OCI-LY7 (cell line): ENCODE results near the gene LPP. TPM values are rescaled to one million over a fixed set of nuclear protein-coding genes. Genes with fewer than 3 reads are reported as not detected.
"Not testable (repeated sequence)": the region's sequence is repeated elsewhere in the genome, so short reads cannot be mapped to it uniquely, and the experiment has no call there.

Experiments
- BruUV-seq: library from RNA; stranded (reverse); fragments of 400-500 nt; replicated peaks from 2 replicates; lab custom pipeline; 2021; lab: Mats Ljungman, UMichigan
- CTCF ChIA-PET: fragments of 300-600 bp; sonication (Branson Sonifier 250); formaldehyde crosslinking; loops from one replicate; lab custom pipeline; 2022; ENCODE audit warnings: antibody characterized with exemption; ENCODE audit not compliant: unreplicated experiment; lab: Charles Lee
- POLR2A ChIA-PET: fragments of 300-600 bp; sonication (Branson Sonifier 250); formaldehyde crosslinking; loops from one replicate; lab custom pipeline; 2022; ENCODE audit warnings: antibody characterized with exemption; lab: Charles Lee
- DNase-seq: peaks from one replicate; pipeline ENCODE4 v3.0.0-alpha.2; 2015; ENCODE audit warnings: low spot score
- H2AFZ ChIP-seq: fragments of 200-600 bp; sonication (generic), shearing (Covaris generic); 2 replicates; pipeline ENCODE4 v1.6.1; 2014; ENCODE audit warnings: mild to moderate bottlenecking, antibody characterized with exemption, low read length, moderate library complexity
- H3K27ac ChIP-seq: fragments of 200-600 bp; sonication (generic); 2 replicates; pipeline ENCODE4 v1.5.1; 2014; ENCODE audit warnings: mixed run types, low read depth, mild to moderate bottlenecking, moderate library complexity, low read length, inconsistent platforms; ENCODE audit not compliant: poor library complexity, severe bottlenecking
- H3K36me3 ChIP-seq: fragments of 200-600 bp; sonication (generic); 2 replicates; pipeline ENCODE4 v1.6.1; 2014; ENCODE audit warnings: mild to moderate bottlenecking, antibody characterized with exemption, low read length, moderate library complexity, mixed read lengths; ENCODE audit not compliant: insufficient read depth
- H3K4me1 ChIP-seq: fragments of 200-600 bp; sonication (generic); 2 replicates; pipeline ENCODE4 v1.5.1; 2014; ENCODE audit warnings: mild to moderate bottlenecking, low read length; ENCODE audit not compliant: insufficient read depth, poor library complexity, severe bottlenecking
- H3K4me2 ChIP-seq: fragments of 200-600 bp; sonication (generic); 2 replicates; pipeline ENCODE4 v1.6.1; 2014; ENCODE audit warnings: mild to moderate bottlenecking, low read length
- H3K4me3 ChIP-seq: fragments of 200-600 bp; sonication (generic); 2 replicates; pipeline ENCODE4 v1.5.1; 2014; ENCODE audit warnings: mild to moderate bottlenecking, low read depth, low read length; ENCODE audit not compliant: poor library complexity, severe bottlenecking
- H3K79me2 ChIP-seq: fragments of 200-600 bp; sonication (generic); 2 replicates; pipeline ENCODE4 v1.6.1; 2016; ENCODE audit warnings: low read depth, mild to moderate bottlenecking, low read length, moderate library complexity, mixed read lengths; ENCODE audit not compliant: insufficient read depth
- H3K9me2 ChIP-seq: fragments of 200-600 bp; sonication (generic); 2 replicates; pipeline ENCODE4 v1.6.1; 2016; ENCODE audit warnings: mild to moderate bottlenecking, low read length, mixed read lengths; ENCODE audit not compliant: insufficient read depth
- H3K9me3 ChIP-seq: fragments of 200-600 bp; sonication (generic); 2 replicates; pipeline ENCODE4 v1.6.1; 2014; ENCODE audit warnings: mild to moderate bottlenecking, mixed run types, low read length, mixed read lengths
- H4K20me1 ChIP-seq: fragments of 200-600 bp; sonication (generic); 2 replicates; pipeline ENCODE4 v1.6.1; 2014; ENCODE audit warnings: mild to moderate bottlenecking, antibody characterized with exemption, low read length, moderate library complexity, mixed read lengths; ENCODE audit not compliant: insufficient read depth
- EZH2phosphoT487 ChIP-seq: fragments of 200-600 bp; sonication (generic); IDR thresholded peaks from 2 replicates; pipeline ENCODE4 v1.6.1; 2018; ENCODE audit warnings: low read depth, borderline replicate concordance, mild to moderate bottlenecking, mixed run types, antibody characterized with exemption, low read length, moderate library complexity, mixed read lengths
- intact Hi-C: fragments of 100-400 bp; cut with micrococcal nuclease; formaldehyde crosslinking; loops from one replicate; pipeline ENCODE4 v1.10.0; 2022; ENCODE audit not compliant: unreplicated experiment
- total RNA-seq, 2 experiments: library from RNA; depleted of rRNA in 1 of 2; stranded (reverse); fragments of >200 nt in 1 of 2; shearing (Covaris generic) in 1 of 2; gene quantifications; 2 replicates each; pipeline ENCODE4 v1.2.3, GENCODE V29; 2014 to 2022
- TF ChIP-seq, protein P1 (sequence below): fragments of 200-600 bp; sonication (generic); conservative IDR thresholded peaks from 2 replicates; pipeline ENCODE4 v1.5.1; 2014; ENCODE audit warnings: mild to moderate bottlenecking, antibody characterized with exemption, low read length, moderate library complexity, mixed read lengths

LPP gene
- total RNA-seq, 2 experiments from 2014 or later: 10.9 to 119 TPM

DNA sequence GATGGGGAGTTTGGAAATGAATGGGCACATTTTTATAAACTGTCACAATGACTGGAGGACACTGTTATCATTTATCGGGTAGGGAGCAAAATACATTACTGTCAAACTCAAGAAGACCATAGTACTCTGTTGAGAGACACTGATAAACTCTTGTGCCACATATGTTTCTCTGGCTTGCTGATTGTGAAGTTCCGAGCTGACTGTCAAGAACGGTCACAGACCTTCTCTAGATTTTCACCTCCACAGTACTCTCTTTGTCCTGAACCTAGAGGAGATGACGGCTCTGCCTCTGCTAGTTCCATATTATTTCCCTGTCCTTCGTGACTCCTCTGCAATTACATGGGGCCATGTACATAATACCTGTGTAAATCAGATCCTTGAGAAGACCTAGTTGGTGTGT, 451.9 kb downstream of the LPP start:
- CTCF ChIA-PET: no interaction called here
- intact Hi-C loops: no loop called here

DNA sequence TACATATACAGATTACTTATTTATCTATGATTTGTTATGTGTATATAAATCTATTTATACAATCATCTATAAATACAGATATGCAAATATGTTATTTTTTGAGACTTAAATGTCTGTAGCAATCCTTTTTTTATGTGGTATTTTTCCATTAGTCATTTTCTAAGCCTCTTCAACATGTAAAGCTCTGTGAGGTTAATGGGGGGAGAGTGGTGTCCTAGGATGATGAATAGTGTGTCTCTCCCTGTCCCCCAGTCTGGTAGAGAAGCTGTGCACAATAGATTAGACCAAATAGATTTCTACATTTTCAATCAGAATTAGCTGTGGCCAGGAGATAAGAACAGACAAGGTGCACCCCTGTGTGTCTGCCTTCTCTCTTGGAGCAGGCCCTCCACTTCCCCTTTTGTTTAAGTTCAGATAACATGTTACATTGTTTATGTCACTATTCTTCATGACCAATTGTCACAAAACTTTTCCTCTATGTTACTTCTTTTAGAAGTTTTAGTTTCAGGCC, 453.9 kb downstream of the LPP start:
- ChIA-PET POLR2A (interaction anchor here (0.7 to 1.3 kb wide), 2 partner anchors 43 to 213 kb away, joined by 3 read pairs; no protein-coding TSS in a partner anchor), CTCF (no interaction called here)
- no peak overlapping the region for H3K4me2 ChIP-seq
- H4K20me1 ChIP-seq: no peaks in the 10 kb centered on the region
- peaks cover 12% of the 10 kb centered on the region for H3K4me1 ChIP-seq
- H3K4me3 ChIP-seq: no peak overlapping the region
- intact Hi-C loops: no loop called here
- no peak overlapping the region for H3K27ac ChIP-seq
- DNase-seq: no peak
- H3K79me2 ChIP-seq: no peaks in the 10 kb centered on the region
- BruUV-seq: no TSS peak
- peaks cover 21% of the 10 kb centered on the region for H3K36me3 ChIP-seq
- H2AFZ ChIP-seq: no peak overlapping the region
- TF ChIP-seq EZH2phosphoT487: no peak
- TF ChIP-seq, protein P1, sequence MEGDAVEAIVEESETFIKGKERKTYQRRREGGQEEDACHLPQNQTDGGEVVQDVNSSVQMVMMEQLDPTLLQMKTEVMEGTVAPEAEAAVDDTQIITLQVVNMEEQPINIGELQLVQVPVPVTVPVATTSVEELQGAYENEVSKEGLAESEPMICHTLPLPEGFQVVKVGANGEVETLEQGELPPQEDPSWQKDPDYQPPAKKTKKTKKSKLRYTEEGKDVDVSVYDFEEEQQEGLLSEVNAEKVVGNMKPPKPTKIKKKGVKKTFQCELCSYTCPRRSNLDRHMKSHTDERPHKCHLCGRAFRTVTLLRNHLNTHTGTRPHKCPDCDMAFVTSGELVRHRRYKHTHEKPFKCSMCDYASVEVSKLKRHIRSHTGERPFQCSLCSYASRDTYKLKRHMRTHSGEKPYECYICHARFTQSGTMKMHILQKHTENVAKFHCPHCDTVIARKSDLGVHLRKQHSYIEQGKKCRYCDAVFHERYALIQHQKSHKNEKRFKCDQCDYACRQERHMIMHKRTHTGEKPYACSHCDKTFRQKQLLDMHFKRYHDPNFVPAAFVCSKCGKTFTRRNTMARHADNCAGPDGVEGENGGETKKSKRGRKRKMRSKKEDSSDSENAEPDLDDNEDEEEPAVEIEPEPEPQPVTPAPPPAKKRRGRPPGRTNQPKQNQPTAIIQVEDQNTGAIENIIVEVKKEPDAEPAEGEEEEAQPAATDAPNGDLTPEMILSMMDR: no peak
- H3K9me2 ChIP-seq: no peaks in the 10 kb centered on the region
- peaks cover 10% of the 10 kb centered on the region; the same call in 1 of the 2 replicates for H3K9me3 ChIP-seq

More for the DNA sequence above, 451.9 kb downstream of the LPP start:
- Histone ChIP-seq H3K9me2 (no peaks in the 10 kb centered on the region), H3K9me3 (peaks cover 10% of the 10 kb centered on the region; the same call in 1 of the 2 replicates), H3K4me3 (no peak overlapping the region), H3K4me2 (no peak overlapping the region), H3K36me3 (peaks cover 21% of the 10 kb centered on the region), H4K20me1 (no peaks in the 10 kb centered on the region), H3K4me1 (peaks cover 12% of the 10 kb centered on the region), H3K79me2 (no peaks in the 10 kb centered on the region), H2AFZ (no peak overlapping the region), H3K27ac (no peak overlapping the region)
- TF ChIP-seq EZH2phosphoT487: no peak
- TF ChIP-seq, protein P1: no peak
- no TSS peak for BruUV-seq
- POLR2A ChIA-PET: no interaction called here
- DNase-seq: no peak

DNA sequence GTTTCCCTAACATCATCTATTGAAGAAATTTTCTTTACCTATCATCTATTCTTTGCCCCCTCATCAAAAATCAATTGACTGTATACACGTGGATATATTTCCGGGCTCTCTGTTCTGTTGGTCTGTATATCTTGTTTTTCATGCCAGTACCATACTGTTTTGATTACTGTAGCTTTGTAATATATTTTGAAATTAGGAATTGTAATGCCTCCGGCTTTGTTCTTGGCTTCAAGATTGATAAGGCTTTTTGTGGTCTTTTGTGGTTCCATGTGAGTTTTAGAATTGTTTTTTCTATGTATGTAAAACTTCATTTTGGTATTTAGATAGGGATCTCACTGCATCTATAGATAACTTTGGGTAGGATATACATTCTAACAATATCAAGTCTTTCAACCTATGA, 454.4 kb downstream of the LPP start:
- no peak overlapping the region for H3K4me3 ChIP-seq
- no peaks in the 10 kb centered on the region for H3K79me2 ChIP-seq
- H3K9me2 ChIP-seq: no peaks in the 10 kb centered on the region
- TF ChIP-seq, protein P1: no peak
- no peak for TF ChIP-seq EZH2phosphoT487
- H2AFZ ChIP-seq: no peak overlapping the region
- peaks cover 12% of the 10 kb centered on the region for H3K4me1 ChIP-seq
- no peak overlapping the region for H3K27ac ChIP-seq
- CTCF ChIA-PET: no interaction called here
- intact Hi-C loops: no loop called here
- POLR2A ChIA-PET: interaction anchor here (0.7 to 1.3 kb wide), 2 partner anchors 43 to 213 kb away, joined by 3 read pairs; no protein-coding TSS in a partner anchor
- H3K4me2 ChIP-seq: no peak overlapping the region
- H3K36me3 ChIP-seq: peaks cover 21% of the 10 kb centered on the region
- H3K9me3 ChIP-seq: peaks cover 10% of the 10 kb centered on the region; the same call in 1 of the 2 replicates
- DNase-seq: no peak
- no peaks in the 10 kb centered on the region for H4K20me1 ChIP-seq
- no TSS peak for BruUV-seq

DNA sequence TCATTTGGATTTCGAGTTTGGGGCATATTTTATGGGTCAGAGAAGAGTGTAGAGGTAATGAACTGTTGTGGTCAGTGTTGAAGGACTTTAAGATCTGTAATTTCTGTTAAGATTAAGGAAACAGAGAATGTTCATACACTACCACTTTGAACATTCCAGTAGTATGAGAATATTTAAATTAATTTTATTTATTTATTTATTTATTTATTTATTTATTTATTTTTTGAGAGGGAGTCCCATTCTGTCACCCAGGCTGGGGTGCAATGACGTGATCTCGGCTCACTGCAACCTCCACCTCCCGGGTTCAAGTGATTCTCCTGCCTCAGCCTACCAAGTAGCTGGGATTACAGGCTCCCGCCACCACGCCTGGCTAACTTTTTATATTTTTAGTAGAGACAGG, 459.8 kb downstream of the LPP start:
- H3K4me2 ChIP-seq, H3K4me1 ChIP-seq, H3K27ac ChIP-seq, H3K9me2 ChIP-seq, DNase-seq, H4K20me1 ChIP-seq, intact Hi-C loops, H3K79me2 ChIP-seq, H2AFZ ChIP-seq, CTCF ChIA-PET, BruUV-seq, H3K9me3 ChIP-seq, H3K4me3 ChIP-seq: not testable (repeated sequence)
- H3K36me3 ChIP-seq: peaks cover 17% of the 10 kb centered on the region
- POLR2A ChIA-PET: interaction anchor here (1.6 kb wide), 1 partner anchor 11 kb away, joined by 5 read pairs; no protein-coding TSS in a partner anchor
